ENCODE measurements around the gene DERA.

The DERA gene

GRCh38 chr12:16063726-16064125 lies 152.6 kb downstream of the DERA start:
- no peak for DNase-seq (ENCODE audit: low read depth in 1 of 2, low spot score in 1 of 2)

- no peak for DNase-seq (ENCODE audit: low read depth in 1 of 2, low spot score in 1 of 2)
These were observed 159.0 kb downstream of the DERA start for GRCh38 chr12:16070113-16070512.

GRCh38 chr12:16072678-16073077 lies 161.5 kb downstream of the DERA start:
- no peak for DNase-seq (ENCODE audit: low read depth in 1 of 2, low spot score in 1 of 2)

GRCh38 chr12:16074894-16075293 lies 163.8 kb downstream of the DERA start:
- no peak for DNase-seq (ENCODE audit: low read depth in 1 of 2, low spot score in 1 of 2)

- DNase-seq (ENCODE audit: low read depth in 1 of 2, low spot score in 1 of 2), result no peak
These were observed 164.8 kb downstream of the DERA start for GRCh38 chr12:16075887-16076286.

- DNase-seq (ENCODE audit: low read depth in 1 of 2, low spot score in 1 of 2), result no peak
These were observed 165.4 kb downstream of the DERA start for GRCh38 chr12:16076557-16076956.

- DNase-seq (ENCODE audit: low read depth in 1 of 2, low spot score in 1 of 2), result no peak
These were observed 165.9 kb downstream of the DERA start for GRCh38 chr12:16076970-16077522.

GRCh38 chr12:16086462-16086861 lies 175.3 kb downstream of the DERA start:
- no peak for DNase-seq (ENCODE audit: low read depth in 1 of 2, low spot score in 1 of 2)

GRCh38 chr12:16086942-16087341 lies 175.8 kb downstream of the DERA start:
- DNase-seq (ENCODE audit: low read depth in 1 of 2, low spot score in 1 of 2), result no peak
